ENCODE data around the gene PRPF38B.

PRPF38B gene

DNA sequence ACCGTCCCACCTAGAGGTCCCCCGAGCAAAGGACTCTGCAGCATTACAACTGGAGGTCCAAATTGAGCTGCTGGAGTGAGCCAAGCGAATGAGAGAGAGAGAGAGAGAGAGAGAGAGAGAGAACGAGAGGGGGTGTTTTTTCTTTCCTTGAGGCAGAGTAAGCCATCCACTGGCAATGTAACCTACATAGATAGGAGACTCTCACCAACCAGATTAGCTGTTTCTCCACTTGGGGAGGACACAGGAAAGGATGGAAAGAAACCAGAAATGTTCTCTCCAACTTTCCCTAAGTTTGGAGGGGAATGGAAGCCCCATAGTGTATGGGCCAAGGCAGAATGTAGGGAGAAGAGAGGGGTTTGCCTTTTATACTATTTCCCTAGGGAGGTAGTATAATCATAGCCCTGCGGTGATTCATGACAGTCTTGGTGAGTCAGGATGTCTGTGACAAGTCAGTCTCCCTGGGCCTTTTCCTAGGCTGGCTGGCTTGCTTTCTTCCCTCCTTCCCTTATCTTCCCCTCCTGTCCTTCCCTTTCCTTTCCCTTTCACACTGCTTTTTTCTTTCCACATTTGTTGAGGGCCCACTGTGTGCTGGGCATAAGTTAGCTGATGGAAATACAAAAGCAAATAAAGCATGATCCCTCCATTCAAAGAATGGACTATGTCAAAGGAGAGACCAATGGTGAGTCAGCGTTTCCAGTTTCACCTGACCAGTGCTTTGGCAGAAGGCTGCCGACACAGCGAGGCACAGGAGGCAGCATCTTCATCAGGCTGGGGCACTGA is 27.7 kb downstream of the PRPF38B start:
- no peak for DNase-seq

DNA sequence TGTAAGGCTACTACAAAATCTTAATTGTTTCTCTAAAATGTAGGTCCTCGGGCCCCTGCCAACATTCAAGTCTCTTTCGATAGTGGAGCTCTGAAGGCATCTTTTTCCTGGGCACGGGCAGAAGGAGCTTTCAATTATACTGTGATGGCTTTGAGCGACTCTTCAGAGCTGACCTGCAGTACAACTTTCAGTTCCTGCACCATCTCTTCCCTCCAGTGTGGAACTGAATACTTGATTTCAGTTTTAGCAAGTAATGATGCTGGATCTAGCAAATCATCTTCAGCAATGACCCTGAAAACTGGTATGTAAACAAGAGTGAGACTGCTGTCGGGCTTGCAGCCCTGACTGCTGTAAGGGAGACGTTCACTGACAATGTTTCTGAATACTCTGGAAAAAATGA is 30.2 kb downstream of the PRPF38B start:
- DNase-seq: no peak

DNA sequence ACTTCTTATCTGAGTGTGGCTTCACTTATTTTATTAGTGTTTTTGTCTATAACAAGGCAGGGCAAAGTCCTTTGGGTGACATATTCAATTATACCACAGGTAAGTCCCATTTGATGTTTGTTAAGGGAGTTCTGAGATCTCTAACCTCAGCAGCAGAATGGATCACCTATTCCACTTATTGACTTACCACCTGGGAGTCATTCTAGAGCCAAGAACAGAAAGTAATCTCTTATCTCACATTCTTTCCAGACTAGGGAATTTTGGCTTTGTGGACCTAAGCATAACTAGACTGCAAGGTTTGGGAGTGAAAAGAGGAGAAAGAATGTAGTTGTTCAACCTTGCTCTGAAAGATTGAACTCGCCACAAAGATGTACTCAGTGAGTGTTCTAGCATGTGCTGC is 33.8 kb downstream of the PRPF38B start:
- no peak for DNase-seq

DNA sequence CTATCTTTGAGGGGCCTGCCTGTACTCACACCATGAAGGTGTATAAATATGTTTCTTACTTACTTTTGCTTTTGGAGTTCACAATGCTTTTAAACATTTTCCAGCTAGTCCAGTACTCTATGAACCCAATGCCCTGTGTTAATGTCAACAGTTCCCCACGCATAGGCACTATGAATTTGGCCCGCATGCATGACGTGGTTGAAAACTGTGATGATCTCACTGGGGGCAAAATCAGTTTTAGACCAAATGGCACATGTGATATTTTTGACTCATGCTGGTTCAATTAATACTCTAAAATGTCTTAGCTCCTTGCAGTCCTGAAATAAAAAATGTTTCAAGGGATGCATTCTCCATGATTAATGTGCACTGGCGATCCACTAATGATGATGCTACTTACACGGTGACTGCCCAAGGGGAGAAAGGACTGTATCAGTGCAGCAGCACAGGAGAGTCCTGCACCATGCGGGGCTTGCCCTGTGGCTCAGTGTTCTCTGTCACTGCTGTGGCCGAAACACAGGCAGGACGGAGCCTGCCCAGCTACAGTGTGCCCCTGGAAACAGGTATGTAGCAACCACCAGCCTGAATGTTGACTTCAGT is 36.3 kb downstream of the PRPF38B start:
- no peak for DNase-seq

DNA sequence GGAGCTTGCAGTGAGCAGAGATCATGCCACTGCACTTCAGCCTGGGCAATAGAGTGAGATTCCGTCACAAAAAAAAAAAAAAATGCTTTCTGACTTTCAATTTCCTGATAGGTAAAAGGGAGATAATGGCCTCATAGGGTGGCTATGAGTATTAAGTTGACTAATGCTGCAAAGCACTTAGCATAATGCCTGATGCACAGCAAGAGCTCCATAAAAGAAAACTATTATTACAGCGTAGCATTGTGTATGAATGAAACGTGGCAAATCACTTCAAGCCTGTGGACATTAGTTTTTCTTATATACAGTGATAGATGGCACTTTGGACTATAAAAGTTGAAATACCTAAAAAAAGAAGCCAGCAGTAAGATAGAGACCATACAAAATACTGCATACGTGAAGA is 37.4 kb downstream of the PRPF38B start:
- no peak for DNase-seq

DNA sequence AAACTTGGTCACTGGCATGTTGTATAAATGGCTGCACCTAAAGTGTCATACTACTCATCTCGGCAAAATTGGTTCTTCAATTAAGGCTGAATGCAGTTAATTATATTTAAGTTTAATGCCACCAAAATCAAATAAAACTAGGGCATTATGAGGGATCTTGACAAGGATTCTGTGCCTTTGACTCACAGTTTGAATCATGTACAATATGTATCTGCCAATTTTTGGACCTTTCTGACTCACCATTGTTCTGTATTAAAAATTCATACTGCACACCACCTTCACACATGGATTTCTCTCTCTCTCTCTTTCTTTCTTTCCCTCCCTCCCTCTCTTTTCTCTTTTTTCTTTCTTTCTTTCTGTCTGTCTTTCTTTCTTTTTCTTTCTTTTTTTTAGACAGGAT is 40.3 kb downstream of the PRPF38B start:
- no peak for DNase-seq

DNA sequence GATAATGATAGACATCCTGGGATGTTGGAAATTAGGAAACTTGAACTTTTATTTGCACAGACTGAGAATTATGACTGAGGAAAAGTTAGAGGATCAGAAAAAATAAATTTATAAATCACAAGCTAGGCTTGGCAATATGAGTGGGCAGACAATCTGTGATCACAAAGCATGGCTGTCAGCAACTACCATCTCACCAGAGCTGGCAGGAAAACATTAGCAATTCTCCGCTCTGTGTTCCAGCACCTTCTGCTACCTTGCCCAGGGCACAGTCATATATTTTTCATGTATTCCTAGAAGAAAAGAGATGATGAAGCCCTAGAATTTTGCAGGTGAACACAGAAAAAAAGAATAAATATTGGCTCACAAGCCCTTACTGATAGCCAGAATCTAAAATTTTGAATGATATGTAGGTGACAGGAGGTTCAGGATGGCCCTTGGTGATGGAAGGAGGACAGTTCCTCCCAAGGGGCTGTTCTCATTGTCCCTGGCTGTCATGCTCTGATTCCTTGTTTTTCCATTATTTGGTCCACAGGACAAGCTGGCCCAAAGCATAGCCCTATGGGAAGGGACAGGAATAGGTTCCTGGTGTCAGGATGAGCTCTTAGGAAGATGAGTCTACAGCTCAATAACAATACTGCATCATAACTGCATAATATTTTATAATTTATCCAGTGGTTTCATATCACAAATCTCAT is 42.2 kb downstream of the PRPF38B start:
- no peak for DNase-seq

DNA sequence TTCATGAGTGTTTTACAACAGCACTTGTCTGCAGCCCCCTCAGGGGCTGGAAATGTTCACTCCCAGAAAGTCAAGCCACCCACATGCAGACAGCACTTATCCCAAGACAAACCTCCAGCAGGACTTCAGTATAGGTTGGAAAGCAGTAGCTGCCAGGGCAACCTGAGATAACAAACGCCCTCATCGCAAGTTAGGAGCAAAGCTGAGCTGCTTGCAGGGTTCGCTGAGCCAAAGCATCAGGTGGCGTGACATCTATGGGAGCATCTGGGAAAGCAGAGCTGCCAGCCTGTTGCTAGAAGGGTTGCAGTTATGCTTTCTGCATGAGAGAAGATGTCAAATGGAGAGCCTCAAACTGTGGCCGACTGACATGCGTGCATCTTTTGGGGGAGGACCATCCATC is 50.1 kb downstream of the PRPF38B start:
- DNase-seq: no peak

DNA sequence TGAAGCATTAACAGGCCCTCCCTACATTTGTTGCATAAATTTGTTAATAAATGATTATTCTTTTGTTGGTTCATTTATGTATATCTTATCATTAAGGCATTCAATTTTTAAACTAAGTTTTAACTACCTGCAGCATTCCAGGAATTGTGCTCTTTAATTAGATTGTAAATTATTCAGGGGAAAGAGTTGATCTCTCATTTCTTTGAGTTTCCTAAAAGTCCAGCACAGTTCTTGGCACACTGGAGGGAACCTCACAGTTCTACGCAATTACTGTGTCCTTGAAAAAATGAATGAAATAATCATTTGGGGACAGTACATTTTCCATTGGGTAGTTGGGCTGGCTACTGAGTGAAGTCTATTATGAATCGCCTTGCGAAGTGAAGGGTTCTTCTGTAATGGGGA is 53.9 kb downstream of the PRPF38B start:
- no peak for DNase-seq

DNA sequence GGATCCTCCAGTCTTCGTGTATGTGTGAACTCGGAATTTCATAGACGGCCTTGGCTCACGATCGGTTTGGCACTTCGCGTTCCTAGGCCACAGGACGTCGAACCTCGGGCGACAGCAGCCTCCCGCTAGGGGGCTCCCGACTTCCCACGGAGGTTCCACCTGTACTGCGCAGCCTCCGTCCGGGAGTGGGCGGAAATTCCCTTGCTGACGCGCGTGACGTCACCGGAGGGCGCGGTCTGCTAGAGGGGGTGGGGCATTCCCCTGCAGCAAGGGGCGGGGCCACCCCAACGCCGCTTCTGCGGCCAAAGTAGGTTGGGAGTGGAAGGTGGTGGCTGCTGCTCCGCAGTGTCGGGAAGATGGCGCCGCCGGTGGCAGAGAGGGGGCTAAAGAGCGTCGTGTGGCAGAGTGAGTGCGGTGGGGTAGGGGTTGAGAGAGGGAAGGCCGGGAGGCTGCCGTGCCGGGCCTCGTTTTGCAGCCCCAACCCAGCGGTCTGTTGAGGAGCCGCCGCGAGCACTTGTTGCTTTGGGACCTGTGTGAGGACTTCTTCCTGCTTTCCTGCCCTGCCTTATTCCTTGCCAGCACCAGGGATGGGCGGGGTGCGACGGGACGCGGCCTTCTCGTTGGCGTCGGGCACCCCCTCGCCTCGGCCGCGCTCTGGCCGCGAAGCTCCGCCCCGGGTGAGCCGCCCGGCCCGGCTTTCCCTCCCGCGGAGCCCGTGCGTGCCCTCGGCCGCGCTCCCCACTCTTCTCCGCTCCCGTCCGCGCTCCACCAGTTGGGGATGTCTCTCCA is 54.5 kb downstream of the PRPF38B start, which contains the start of gene STXBP3:
Gene STXBP3, plus strand, starts transcription at position 293 of the 789 bp plus-strand sequence. Its CDS starts 64 bp downstream, at position 357.
- peak; percentile 100 for DNase-seq

DNA sequence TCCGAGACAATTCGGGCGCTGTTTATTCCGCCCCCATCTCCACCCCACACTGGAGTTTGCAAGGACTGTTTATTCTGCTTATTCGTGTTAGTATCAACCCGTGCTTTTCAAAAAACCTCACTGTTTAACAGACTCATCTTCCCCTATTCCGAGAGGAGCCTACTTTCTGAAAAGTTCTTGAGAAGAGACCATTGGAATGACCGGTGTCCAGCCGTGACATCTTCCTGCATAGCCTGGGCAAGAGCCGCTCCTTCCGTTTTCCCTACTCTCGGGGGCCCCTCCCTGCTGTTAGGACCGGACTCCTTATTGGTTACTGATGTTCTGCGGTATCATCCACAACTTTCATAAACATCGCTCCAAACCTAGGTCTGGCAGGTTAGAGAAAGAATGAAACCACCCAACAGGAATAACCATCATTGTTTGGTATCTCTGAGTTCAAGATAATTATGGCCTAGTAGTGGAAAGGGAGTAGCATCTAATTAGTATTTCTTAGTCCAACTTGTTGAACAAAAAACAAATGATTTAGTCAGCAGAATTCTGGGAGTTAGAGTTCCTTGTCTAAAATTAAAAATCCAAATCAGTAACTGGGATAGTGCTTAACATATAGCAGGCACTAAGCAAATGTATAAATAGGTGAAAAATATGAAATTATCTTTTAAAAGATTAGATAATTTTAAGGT is 55.2 kb downstream of the PRPF38B start:
- DNase-seq: no peak

DNA sequence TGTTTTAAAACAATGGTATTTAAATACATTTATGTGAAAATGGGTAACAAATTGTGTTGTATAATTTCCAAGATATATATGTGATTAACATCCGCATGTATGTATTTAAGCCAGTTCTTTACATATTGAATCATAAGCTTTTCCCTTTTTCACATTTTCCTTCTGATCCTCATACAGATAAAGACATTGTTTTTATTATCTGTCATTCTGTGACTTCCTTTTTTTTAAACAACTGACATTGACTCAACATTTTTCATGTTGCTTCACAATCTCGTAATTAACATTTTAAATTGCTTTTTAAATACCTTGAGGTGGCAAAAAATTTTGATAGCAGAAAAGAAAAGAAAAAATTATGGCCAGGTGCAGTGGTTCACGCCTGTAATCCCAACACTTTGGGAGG is 55.8 kb downstream of the PRPF38B start:
- no peak for DNase-seq

DNA sequence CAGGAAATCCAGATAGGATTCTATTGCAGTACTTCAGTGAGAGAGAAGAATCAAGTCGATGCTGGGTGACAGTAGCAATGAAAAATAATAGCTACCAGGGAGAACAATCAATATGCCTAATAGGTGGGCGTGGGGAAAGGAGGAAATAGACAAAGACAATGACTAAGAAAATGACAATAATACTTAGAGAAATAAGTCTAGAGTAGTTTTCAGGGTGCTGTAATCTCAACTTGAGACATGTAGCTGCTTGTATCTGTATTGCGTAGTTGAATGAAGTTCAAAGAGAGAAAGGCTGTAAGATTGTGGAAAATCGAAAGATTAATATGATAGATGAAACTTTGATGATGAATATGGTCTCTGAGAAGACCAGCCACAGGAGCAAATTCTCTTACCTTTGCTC is 57.0 kb downstream of the PRPF38B start:
- no peak for DNase-seq

DNA sequence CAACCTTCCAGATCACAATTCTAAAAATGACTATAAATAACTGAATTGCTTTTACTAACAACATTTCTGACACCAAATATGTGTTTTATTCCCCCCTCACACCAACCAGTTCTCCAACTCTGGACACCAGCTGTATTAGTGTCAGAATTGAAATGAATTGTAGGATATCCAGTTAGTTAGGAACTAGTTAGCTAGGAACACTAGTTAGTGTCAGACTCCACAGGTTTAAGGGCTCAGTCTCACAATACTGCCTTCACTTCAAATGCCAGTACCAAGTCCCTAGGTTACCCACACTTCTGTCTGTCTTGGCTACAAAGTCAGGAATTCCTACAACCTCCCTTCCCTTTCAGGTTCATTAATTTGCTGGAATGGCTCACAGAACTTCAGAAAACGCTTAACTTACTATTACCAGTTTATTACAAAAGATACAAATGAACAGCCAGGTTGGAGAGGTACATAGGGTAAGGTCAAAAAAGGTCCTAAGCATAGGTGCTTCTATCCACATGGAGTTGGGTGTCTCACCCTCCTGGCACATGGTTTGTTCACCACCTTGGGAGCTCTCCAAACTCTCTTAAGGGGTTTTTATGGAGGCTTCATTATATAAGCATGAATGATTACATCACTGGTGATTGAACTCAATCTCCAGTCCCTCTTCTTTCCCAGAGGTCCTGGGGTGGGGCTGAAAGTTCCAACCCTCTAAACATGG is 58.5 kb downstream of the PRPF38B start:
- no peak for DNase-seq
